HAP-1 (cell line): ENCODE measurements around the gene CRY2.
"Not testable (repeated sequence)": the region's sequence is repeated elsewhere in the genome, so short reads cannot be mapped to it uniquely, and the experiment has no call there.

ENCODE experiments used
- DNase-seq, 2 experiments: peaks; one replicate each; pipeline ENCODE4 v3.0.0-alpha.2; 2016 to 2020; ENCODE audit warnings: low spot score in 2 of 2
- H3K27me3 ChIP-seq: fragments of 250-450 bp; sonication (Bioruptor Pico); 2 replicates; pipeline ENCODE4 v1.5.1; 2020; ENCODE audit warnings: low read depth, mild to moderate bottlenecking, moderate library complexity
- H3K36me3 ChIP-seq: fragments of 250-450 bp; sonication (Bioruptor Pico); replicated peaks from 2 replicates; pipeline ENCODE4 v1.5.1; 2020; ENCODE audit warnings: mild to moderate bottlenecking
- H3K4me1 ChIP-seq: fragments of 250-450 bp; sonication (Bioruptor Pico); 2 replicates; pipeline ENCODE4 v1.5.1; 2020; ENCODE audit warnings: mild to moderate bottlenecking
- H3K4me3 ChIP-seq: fragments of 250-450 bp; sonication (Bioruptor Pico); 2 replicates; pipeline ENCODE4 v1.5.1; 2020; ENCODE audit warnings: mild to moderate bottlenecking, moderate library complexity
- H3K9me3 ChIP-seq: fragments of 250-450 bp; sonication (Bioruptor Pico); 2 replicates; pipeline ENCODE4 v1.5.1; 2020; ENCODE audit warnings: mild to moderate bottlenecking, moderate library complexity
- in situ Hi-C: fragments of 300-500 bp; cut with MboI; formaldehyde crosslinking; loops from 3 replicates; pipeline ENCODE4 v1.14.3; 2020; ENCODE audit warnings: low sequenced_read_pairs, inconsistent platforms, mixed read lengths

The CRY2 gene

DNA sequence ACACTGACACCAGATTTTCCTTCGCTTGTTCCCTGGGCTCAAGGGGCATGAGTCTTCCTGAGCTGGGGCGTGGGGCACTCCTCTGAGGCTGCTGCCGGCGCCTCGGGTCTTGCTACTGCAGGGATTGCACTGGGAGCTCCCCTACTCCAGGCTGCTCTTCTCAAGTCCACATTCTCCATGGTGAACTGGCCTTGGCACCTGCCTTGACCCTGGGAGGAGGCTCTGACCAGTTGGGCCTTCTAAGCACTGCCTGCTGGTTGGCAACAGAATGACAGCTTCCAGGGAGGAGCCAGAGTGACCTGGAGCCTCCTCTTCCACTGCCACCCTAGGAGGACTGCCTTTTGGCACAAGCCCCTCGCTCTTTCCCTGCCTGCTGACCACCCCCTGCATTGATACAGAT is 50.3 kb downstream of the CRY2 start:
- Histone ChIP-seq H3K27me3 (no peaks in the 10 kb centered on the region), H3K4me1 (peaks cover 6% of the 10 kb centered on the region)
- in situ Hi-C loops, result no loop called here

DNA sequence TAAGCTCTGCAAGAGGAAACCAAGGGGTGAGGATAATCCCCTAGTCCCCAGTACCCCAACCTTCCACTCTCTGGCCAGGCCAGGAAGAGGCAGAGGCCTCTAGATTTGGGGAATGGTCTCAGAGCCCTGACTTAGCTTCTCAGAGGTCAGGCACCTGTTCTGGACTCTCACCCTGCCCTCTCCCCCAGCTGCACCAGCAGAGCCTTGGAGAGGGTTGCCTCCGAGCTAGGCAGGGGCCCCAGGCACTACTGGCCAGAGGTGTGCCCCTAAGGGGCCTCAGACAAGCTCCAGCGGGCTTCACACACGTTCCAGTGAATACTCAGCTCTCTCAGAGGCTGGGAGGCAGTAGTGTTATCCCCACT is 51.8 kb downstream of the CRY2 start:
- in situ Hi-C loops, result no loop called here

More for the DNA sequence above, 50.3 kb downstream of the CRY2 start:
- Histone ChIP-seq H3K4me3 (no peak overlapping the region), H3K36me3 (no peaks in the 10 kb centered on the region), H3K9me3 (no peaks in the 10 kb centered on the region)
- DNase-seq, result no peak

GRCh38 chr11:45899448-45900174 is 52.3 kb downstream of the CRY2 start:
- Histone ChIP-seq H3K4me1 (peaks cover 6% of the 10 kb centered on the region), H3K9me3 (no peaks in the 10 kb centered on the region), H3K36me3 (no peaks in the 10 kb centered on the region; the same call in 1 of the 2 replicates), H3K4me3 (peak overlapping the region; percentile 48), H3K27me3 (no peaks in the 10 kb centered on the region)
- peak; percentile 80 to 91 for DNase-seq
- in situ Hi-C loops, result loop anchor here (10.0 kb wide), 1 partner anchor 65 kb away; no protein-coding TSS in a partner anchor

More for the DNA sequence above, 51.8 kb downstream of the CRY2 start:
- Histone ChIP-seq H3K36me3 (no peaks in the 10 kb centered on the region; the same call in 1 of the 2 replicates), H3K9me3 (no peaks in the 10 kb centered on the region), H3K4me1 (peaks cover 6% of the 10 kb centered on the region), H3K27me3 (no peaks in the 10 kb centered on the region), H3K4me3 (peak overlapping the region; percentile 48)
- DNase-seq, result no peak

DNA sequence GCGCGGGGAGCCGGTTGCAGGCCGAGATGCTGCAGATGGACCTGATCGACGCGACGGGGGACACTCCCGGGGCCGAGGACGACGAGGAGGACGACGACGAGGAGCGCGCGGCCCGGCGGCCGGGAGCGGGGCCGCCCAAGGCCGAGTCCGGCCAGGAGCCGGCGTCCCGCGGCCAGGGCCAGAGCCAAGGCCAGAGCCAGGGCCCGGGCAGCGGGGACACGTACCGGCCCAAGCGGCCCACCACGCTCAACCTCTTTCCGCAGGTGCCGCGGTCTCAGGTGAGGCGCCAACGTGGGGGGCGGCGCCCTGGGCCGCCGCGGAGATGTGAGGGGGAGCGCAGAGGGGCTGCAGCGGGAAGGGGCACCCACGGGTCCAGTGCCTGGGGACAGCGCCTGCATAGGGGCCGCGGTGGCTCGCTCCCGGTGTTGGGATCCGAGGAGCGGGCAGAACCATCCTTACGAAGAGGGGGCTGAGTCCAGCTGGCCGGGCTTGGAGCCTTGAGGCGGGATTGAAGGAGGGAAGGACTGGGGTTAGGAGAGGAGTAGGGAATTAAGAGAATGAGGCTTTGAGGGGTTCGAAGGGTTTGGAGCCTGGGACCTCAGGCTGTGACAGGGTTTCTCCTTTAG is 53.0 kb downstream of the CRY2 start:
- in situ Hi-C loops, result loop anchor here (10.0 kb wide), 1 partner anchor 65 kb away; no protein-coding TSS in a partner anchor

DNA sequence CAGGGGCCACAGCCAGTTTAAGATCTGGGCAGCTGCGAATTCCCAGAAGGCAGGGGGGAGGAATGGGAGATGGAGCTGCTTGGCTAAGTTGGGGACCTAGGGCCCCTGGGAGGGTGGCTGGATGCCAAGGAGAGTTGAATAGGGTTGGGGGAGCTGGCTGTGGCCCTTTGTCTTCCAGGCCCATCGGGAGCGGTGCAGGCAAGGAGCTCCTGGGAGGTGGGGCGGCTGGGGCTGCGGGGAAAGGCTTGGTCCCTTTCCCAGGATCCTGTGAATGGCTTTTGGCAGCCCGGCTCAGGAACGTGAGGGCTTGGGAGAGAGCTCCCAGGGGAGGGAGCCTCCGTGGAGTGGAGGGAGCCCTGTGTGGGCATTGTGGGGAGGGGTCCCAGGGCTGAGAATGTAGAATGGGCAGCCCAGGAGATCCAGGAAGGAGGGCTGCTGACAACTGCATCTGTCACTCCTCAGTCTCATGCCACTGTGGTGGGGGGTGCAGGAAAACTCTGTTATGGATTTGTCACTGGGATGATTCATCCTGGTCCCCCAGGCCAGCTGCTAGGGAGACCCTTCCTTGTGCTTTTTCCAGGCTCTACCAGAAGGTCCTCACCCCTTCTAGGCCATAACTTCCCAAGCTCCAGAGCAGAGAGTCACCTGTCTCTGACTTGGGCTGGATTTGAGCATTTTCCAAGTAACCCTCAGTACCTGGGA is 53.8 kb downstream of the CRY2 start:
- H3K9me3 ChIP-seq, result no peaks in the 10 kb centered on the region
- DNase-seq, result peak in 1 of 2 experiments; percentile 50
- H3K4me3 ChIP-seq, result peak overlapping the region; percentile 48
- no peaks in the 10 kb centered on the region for H3K27me3 ChIP-seq
- peaks cover 6% of the 10 kb centered on the region for H3K4me1 ChIP-seq
- in situ Hi-C loops, result loop anchor here (10.0 kb wide), 1 partner anchor 64 kb away; no protein-coding TSS in a partner anchor
- no peaks in the 10 kb centered on the region; the same call in 1 of the 2 replicates for H3K36me3 ChIP-seq

More for the DNA sequence above, 53.0 kb downstream of the CRY2 start:
- DNase-seq, result peak in 1 of 2 experiments; percentile 33
- H3K27me3 ChIP-seq, H3K9me3 ChIP-seq, H3K36me3 ChIP-seq, H3K4me1 ChIP-seq: not testable (repeated sequence)
- peak overlapping the region; percentile 48 for H3K4me3 ChIP-seq

DNA sequence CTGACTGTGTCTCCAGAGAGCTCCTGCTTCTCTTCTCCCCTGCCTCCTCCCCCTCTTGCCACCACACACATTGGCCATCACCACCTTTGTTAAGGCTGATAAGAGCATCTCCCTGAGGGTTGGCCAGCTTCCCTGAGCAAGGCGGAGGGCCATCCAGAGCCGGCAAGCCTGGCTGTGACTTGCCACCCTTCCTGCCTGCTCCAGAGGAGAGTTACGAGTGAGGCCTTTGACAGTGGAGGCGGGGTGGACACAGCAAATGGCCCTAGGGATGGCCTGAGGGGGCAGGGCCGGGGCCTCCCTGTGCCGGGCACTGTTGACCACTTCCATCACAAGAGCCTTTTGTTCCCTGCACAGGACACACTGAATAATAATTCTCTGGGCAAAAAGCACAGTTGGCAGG is 54.4 kb downstream of the CRY2 start:
- in situ Hi-C loops, result loop anchor here (10.0 kb wide), 1 partner anchor 63 kb away; no protein-coding TSS in a partner anchor
- peaks cover 6% of the 10 kb centered on the region for H3K4me1 ChIP-seq
- no peaks in the 10 kb centered on the region for H3K9me3 ChIP-seq
- no peaks in the 10 kb centered on the region for H3K27me3 ChIP-seq
- DNase-seq, result no peak
- no peaks in the 10 kb centered on the region; the same call in 1 of the 2 replicates for H3K36me3 ChIP-seq
- H3K4me3 ChIP-seq, result no peak overlapping the region

DNA sequence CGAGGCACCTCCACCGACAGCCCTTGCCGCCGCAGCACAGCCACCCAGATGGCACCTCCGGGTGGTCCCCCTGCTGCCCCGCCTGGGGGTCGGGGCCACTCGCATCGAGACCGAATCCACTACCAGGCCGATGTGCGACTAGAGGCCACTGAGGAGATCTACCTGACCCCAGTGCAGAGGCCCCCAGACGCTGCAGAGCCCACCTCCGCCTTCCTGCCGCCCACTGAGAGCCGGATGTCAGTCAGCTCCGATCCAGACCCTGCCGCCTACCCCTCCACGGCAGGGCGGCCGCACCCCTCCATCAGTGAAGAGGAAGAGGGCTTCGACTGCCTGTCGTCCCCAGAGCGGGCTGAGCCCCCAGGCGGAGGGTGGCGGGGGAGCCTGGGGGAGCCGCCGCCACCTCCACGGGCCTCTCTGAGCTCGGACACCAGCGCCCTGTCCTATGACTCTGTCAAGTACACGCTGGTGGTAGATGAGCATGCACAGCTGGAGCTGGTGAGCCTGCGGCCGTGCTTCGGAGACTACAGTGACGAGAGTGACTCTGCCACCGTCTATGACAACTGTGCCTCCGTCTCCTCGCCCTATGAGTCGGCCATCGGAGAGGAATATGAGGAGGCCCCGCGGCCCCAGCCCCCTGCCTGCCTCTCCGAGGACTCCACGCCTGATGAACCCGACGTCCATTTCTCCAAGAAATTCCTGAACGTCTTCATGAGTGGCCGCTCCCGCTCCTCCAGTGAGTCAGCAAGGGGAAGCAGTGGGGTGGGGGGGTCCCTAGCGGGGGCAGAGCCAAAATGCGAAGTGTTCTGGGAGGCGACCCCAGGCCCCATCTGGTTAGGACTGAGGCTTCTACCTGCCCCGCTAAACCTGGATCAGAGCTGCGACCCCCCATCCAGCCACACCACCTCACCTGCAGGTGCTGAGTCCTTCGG is 55.4 kb downstream of the CRY2 start:
- H3K36me3 ChIP-seq, result no peaks in the 10 kb centered on the region; the same call in 1 of the 2 replicates
- no peak for DNase-seq
- in situ Hi-C loops, result loop anchor here (10.0 kb wide), 1 partner anchor 62 kb away; no protein-coding TSS in a partner anchor
- H3K4me1 ChIP-seq, result peaks cover 6% of the 10 kb centered on the region
- no peaks in the 10 kb centered on the region for H3K27me3 ChIP-seq
- no peaks in the 10 kb centered on the region for H3K9me3 ChIP-seq
- no peak overlapping the region for H3K4me3 ChIP-seq

DNA sequence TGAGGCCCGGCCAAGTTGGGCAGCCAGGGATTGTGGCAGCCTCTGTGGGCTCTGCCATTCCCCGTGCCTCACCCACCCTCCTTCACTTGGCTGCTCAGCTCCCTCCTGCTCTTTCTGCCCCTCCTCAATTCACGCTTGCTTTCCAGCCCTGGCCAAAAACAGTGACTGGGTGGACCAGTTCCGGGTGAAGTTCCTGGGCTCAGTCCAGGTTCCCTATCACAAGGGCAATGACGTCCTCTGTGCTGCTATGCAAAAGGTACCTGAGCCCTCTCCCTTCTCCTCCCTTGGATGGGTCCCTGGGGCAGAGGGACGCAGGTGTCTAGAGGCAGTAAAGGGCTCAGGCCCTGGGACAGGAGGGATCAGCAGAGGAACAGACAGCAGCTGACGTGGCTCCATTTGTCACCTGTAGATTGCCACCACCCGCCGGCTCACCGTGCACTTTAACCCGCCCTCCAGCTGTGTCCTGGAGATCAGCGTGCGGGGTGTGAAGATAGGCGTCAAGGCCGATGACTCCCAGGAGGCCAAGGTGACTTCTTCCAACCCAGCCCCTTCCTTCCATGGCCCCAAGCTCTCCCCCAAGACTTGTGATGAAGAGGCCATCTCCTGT is 57.1 kb downstream of the CRY2 start:
- in situ Hi-C loops, result loop anchor here (10.0 kb wide), 1 partner anchor 60 kb away; no protein-coding TSS in a partner anchor
- Histone ChIP-seq H3K4me3 (no peak overlapping the region), H3K9me3 (no peaks in the 10 kb centered on the region), H3K27me3 (no peaks in the 10 kb centered on the region), H3K4me1 (peaks cover 1% of the 10 kb centered on the region), H3K36me3 (no peaks in the 10 kb centered on the region; the same call in none of the 2 replicates)
- no peak for DNase-seq

GRCh38 chr11:45905095-45905494 is 57.8 kb downstream of the CRY2 start:
- no peaks in the 10 kb centered on the region for H3K4me1 ChIP-seq

GRCh38 chr11:45905576-45905975 is 58.3 kb downstream of the CRY2 start:
- not testable (repeated sequence) for H3K4me1 ChIP-seq, DNase-seq, H3K9me3 ChIP-seq, H3K27me3 ChIP-seq, H3K36me3 ChIP-seq, H3K4me3 ChIP-seq
- in situ Hi-C loops, result loop anchor here (10.0 kb wide), 1 partner anchor 59 kb away; no protein-coding TSS in a partner anchor

More at GRCh38 chr11:45905095-45905494, 57.8 kb downstream of the CRY2 start:
- Histone ChIP-seq H3K4me3 (no peak overlapping the region), H3K9me3 (no peaks in the 10 kb centered on the region), H3K36me3 (no peaks in the 10 kb centered on the region; the same call in none of the 2 replicates), H3K27me3 (no peaks in the 10 kb centered on the region)
- in situ Hi-C loops, result loop anchor here (10.0 kb wide), 1 partner anchor 60 kb away; no protein-coding TSS in a partner anchor
- no peak for DNase-seq

GRCh38 chr11:45906096-45906682 is 58.9 kb downstream of the CRY2 start:
- H3K4me3 ChIP-seq, result no peak overlapping the region
- DNase-seq, result no peak
- no peaks in the 10 kb centered on the region for H3K9me3 ChIP-seq
- in situ Hi-C loops, result loop anchor here (10.0 kb wide), 1 partner anchor 59 kb away; no protein-coding TSS in a partner anchor
- no peaks in the 10 kb centered on the region for H3K4me1 ChIP-seq
- H3K27me3 ChIP-seq, result no peaks in the 10 kb centered on the region
- H3K36me3 ChIP-seq, result no peaks in the 10 kb centered on the region; the same call in none of the 2 replicates
